ENCODE data around the gene PLXND1. TPM values are rescaled to one million over a fixed set of nuclear protein-coding genes. Genes with fewer than 3 reads are reported as not detected.

PLXND1 gene
- total and polyA plus RNA-seq, 2 donors from 2014 or later = 67.0 to 152 TPM

DNA sequence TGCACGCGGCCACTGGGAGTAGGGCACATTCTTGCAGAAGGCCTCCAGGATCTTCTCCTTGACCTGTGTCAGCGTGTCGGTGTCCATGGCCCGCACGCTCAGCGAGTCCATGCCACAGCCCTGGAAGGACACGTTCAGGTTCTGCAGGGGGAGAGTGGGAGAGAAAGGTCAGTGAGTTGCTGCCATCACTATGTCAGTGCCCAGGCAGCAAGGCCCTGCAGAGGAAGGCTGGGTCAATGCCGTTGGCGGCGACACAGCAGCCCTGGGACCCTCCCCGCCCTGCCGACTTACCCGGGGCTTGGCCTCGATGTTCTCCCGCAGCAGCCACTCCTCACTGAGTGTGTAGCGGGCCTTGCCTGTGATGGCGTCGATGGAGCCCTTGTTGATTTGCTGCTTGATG, 43.7 kb downstream of the PLXND1 start:
- H3K4me1 ChIP-seq (ENCODE audit: control insufficient read depth in 2 of 3, insufficient read depth in 2 of 3, low read depth in 1 of 3, low read length in 3 of 3) = peaks cover 3 to 13% (median 3%) of the 10 kb centered on the region in 3 donors
- no peaks in the 10 kb centered on the region for H3K27me3 ChIP-seq (ENCODE audit: control insufficient read depth, insufficient read depth, low read length)
- DNase-seq (no peak), FAIRE-seq (no peak)
- H3K9ac ChIP-seq (ENCODE audit: low read length in 3 of 3) = no peak overlapping the region
- H3K27ac ChIP-seq (ENCODE audit: low read depth in 2 of 2, low read length in 2 of 2) = no peak overlapping the region
- peaks cover 0 to 3% (median 0%) of the 10 kb centered on the region in 3 donors for H3K36me3 ChIP-seq (ENCODE audit: control insufficient read depth in 2 of 3, insufficient read depth in 3 of 3, low read length in 3 of 3)
- TF ChIP-seq, protein P1, sequence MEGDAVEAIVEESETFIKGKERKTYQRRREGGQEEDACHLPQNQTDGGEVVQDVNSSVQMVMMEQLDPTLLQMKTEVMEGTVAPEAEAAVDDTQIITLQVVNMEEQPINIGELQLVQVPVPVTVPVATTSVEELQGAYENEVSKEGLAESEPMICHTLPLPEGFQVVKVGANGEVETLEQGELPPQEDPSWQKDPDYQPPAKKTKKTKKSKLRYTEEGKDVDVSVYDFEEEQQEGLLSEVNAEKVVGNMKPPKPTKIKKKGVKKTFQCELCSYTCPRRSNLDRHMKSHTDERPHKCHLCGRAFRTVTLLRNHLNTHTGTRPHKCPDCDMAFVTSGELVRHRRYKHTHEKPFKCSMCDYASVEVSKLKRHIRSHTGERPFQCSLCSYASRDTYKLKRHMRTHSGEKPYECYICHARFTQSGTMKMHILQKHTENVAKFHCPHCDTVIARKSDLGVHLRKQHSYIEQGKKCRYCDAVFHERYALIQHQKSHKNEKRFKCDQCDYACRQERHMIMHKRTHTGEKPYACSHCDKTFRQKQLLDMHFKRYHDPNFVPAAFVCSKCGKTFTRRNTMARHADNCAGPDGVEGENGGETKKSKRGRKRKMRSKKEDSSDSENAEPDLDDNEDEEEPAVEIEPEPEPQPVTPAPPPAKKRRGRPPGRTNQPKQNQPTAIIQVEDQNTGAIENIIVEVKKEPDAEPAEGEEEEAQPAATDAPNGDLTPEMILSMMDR (IDR thresholded peaks at IDR 0.05; ENCODE audit: borderline replicate concordance, extremely low read depth, insufficient read depth) = no peak
- intact Hi-C loops (cut with DNase I) = no loop called here
- no peak overlapping the region for H3K4me3 ChIP-seq (ENCODE audit: low read length in 3 of 3)
- no peaks in the 10 kb centered on the region for H3K9me3 ChIP-seq (ENCODE audit: control insufficient read depth in 2 of 3, insufficient read depth in 1 of 3, low read length in 3 of 3)

DNA sequence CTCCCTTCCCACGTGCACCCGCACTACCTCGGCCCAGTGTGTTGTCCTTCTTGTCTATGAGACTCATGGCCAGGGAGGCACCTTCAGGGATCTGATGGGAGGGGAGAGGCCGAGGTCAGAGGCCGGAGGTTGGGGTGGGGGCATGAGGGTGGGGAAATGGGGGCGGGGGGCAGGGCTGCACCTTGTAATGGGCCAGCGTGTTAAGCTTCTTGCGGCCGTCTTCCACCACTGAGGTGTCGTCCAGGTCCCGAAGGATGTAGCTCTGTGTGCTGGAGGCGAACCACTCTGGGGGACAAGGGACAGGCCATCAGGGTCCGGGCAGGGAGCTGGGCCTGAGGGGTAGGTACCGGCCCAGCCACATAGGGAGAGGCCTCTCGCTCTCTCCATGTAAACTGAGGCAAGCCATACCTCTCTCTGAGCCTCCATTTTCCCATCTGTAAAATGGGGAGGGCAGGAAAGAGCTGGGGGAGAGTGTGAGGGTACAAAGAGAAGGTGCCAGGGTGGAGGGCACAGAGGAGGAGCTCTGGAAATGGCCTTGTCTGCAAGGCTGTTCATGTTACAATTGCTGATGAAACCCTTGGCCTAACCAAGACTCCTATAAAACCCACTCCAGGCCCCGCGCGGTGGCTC, 44.7 kb downstream of the PLXND1 start:
- peaks cover 0 to 3% (median 0%) of the 10 kb centered on the region in 3 donors for H3K36me3 ChIP-seq (ENCODE audit: control insufficient read depth in 2 of 3, insufficient read depth in 3 of 3, low read length in 3 of 3)
- DNase-seq (peak in 1 of 5 donors; percentile 66), FAIRE-seq (no peak)
- peaks cover 3 to 17% (median 3%) of the 10 kb centered on the region in 3 donors for H3K4me1 ChIP-seq (ENCODE audit: control insufficient read depth in 2 of 3, insufficient read depth in 2 of 3, low read depth in 1 of 3, low read length in 3 of 3)
- H3K9ac ChIP-seq (ENCODE audit: low read length in 3 of 3) = no peak overlapping the region
- H3K4me3 ChIP-seq (ENCODE audit: low read length in 3 of 3) = no peak overlapping the region
- H3K27ac ChIP-seq (ENCODE audit: low read depth in 2 of 2, low read length in 2 of 2) = peak overlapping the region in 1 of 2 donors; percentile 47
- H3K9me3 ChIP-seq (ENCODE audit: control insufficient read depth in 2 of 3, insufficient read depth in 1 of 3, low read length in 3 of 3) = no peaks in the 10 kb centered on the region
- no peaks in the 10 kb centered on the region for H3K27me3 ChIP-seq (ENCODE audit: control insufficient read depth, insufficient read depth, low read length)
- intact Hi-C loops (cut with DNase I) = no loop called here
- TF ChIP-seq, protein P1 (IDR thresholded peaks at IDR 0.05; ENCODE audit: borderline replicate concordance, extremely low read depth, insufficient read depth) = no peak

- Histone ChIP-seq H3K27me3 (ENCODE audit: control insufficient read depth, insufficient read depth, low read length) (no peaks in the 10 kb centered on the region), H3K4me1 (ENCODE audit: control insufficient read depth in 2 of 3, insufficient read depth in 2 of 3, low read depth in 1 of 3, low read length in 3 of 3) (peaks cover 3 to 17% (median 3%) of the 10 kb centered on the region in 3 donors), H3K9ac (ENCODE audit: low read length in 3 of 3) (peak overlapping the region in 1 of 3 donors; percentile 22), H3K9me3 (ENCODE audit: control insufficient read depth in 2 of 3, insufficient read depth in 1 of 3, low read length in 3 of 3) (no peaks in the 10 kb centered on the region), H3K36me3 (ENCODE audit: control insufficient read depth in 2 of 3, insufficient read depth in 3 of 3, low read length in 3 of 3) (no peaks in the 10 kb centered on the region), H3K27ac (ENCODE audit: low read depth in 2 of 2, low read length in 2 of 2) (peak overlapping the region; percentile 47 to 75), H3K4me3 (ENCODE audit: low read length in 3 of 3) (no peak overlapping the region)
- TF ChIP-seq, protein P1 (IDR thresholded peaks at IDR 0.05; ENCODE audit: borderline replicate concordance, extremely low read depth, insufficient read depth) = no peak
- FAIRE-seq (no peak), DNase-seq (peak; percentile 58 to 94 (median 77))
- intact Hi-C loops (cut with DNase I) = no loop called here
Observed at GRCh38 chr3:129560911-129561594, 45.4 kb downstream of the PLXND1 start.

Data from kidney (tissue), 14 donors.